GM13976 (cell line): ENCODE data around the gene PIGW.

ENCODE experiments used
- DNase-seq: peaks from one replicate; pipeline ENCODE4 v3.0.0; 2012; ENCODE audit warnings: low spot score
- CTCF ChIP-seq: IDR thresholded peaks from 2 replicates; pipeline ENCODE4 v1.5.1; 2012; ENCODE audit warnings: borderline replicate concordance, mild to moderate bottlenecking; ENCODE audit not compliant: insufficient read depth; ENCODE audit errors: extremely low read depth, missing control alignments, control extremely low read depth
- in situ Hi-C: fragments of 300-500 bp; cut with MboI; formaldehyde crosslinking; loops from one replicate; pipeline ENCODE4 v1.12.0; 2022; ENCODE audit warnings: low sequenced_read_pairs, mixed read lengths, inconsistent platforms; ENCODE audit not compliant: unreplicated experiment

Gene PIGW

GRCh38 chr17:36550491-36551417, 16.0 kb downstream of the PIGW start:
- peak; percentile 51 for DNase-seq
- in situ Hi-C loops = no loop called here
- TF ChIP-seq CTCF = no peak

GRCh38 chr17:36553459-36553858, 18.7 kb downstream of the PIGW start:
- TF ChIP-seq CTCF = no peak
- no peak for DNase-seq
- in situ Hi-C loops = no loop called here

GRCh38 chr17:36566081-36566480, 31.3 kb downstream of the PIGW start:
- no peak for TF ChIP-seq CTCF
- DNase-seq = no peak
- in situ Hi-C loops = no loop called here

GRCh38 chr17:36575028-36575427, 40.2 kb downstream of the PIGW start:
- DNase-seq = no peak
- TF ChIP-seq CTCF = no peak
- in situ Hi-C loops = no loop called here

GRCh38 chr17:36576793-36577192, 42.0 kb downstream of the PIGW start:
- TF ChIP-seq CTCF = no peak
- in situ Hi-C loops = no loop called here
- DNase-seq = no peak

GRCh38 chr17:36578671-36579070, 43.9 kb downstream of the PIGW start:
- in situ Hi-C loops = no loop called here
- DNase-seq = no peak
- no peak for TF ChIP-seq CTCF
